BLaER1 treated with 17β-estradiol and CSF1 and Interleukin-3, amounts not matched to agents 10 nM and 100 nM (cell line): ENCODE measurements around the gene PSMC4.
"Not testable (repeated sequence)": the region's sequence is repeated elsewhere in the genome, so short reads cannot be mapped to it uniquely, and the experiment has no call there.

ENCODE experiments used
- H3K27ac ChIP-seq, 11 experiments: shearing (Covaris generic); formaldehyde crosslinking; 2 replicates each; pipeline ENCODE4 v1.8.1; 2022
- H3K27me3 ChIP-seq, 11 experiments: shearing (Covaris generic); formaldehyde crosslinking; 2 replicates each; pipeline ENCODE4 v1.8.1; 2022
- H3K36me3 ChIP-seq, 11 experiments: shearing (Covaris generic); formaldehyde crosslinking; 2 replicates each; pipeline ENCODE4 v1.8.1; 2022
- H3K4me1 ChIP-seq, 10 experiments: shearing (Covaris generic); formaldehyde crosslinking; 2 replicates each; pipeline ENCODE4 v1.8.1; 2022
- H3K4me2 ChIP-seq, 11 experiments: shearing (Covaris generic); formaldehyde crosslinking; 2 replicates each; pipeline ENCODE4 v1.8.1; 2022
- H3K4me3 ChIP-seq, 10 experiments: shearing (Covaris generic); formaldehyde crosslinking; 2 replicates each; pipeline ENCODE4 v1.8.1; 2022
- H3K9ac ChIP-seq, 11 experiments: shearing (Covaris generic); formaldehyde crosslinking; 2 replicates each; pipeline ENCODE4 v1.8.1; 2022
- H3K9me3 ChIP-seq, 11 experiments: shearing (Covaris generic); formaldehyde crosslinking; replicated peaks in 1 of 11; 2 replicates each; pipeline ENCODE4 v1.8.1; 2022
- H4K20me1 ChIP-seq, 11 experiments: shearing (Covaris generic); formaldehyde crosslinking; 2 replicates each; pipeline ENCODE4 v1.8.1; 2022
- Cebpa-rat ChIP-seq, 11 experiments: shearing (Covaris generic); IDR thresholded peaks; 2 replicates each; pipeline ENCODE4 v1.8.1; 2022

Gene PSMC4

DNA sequence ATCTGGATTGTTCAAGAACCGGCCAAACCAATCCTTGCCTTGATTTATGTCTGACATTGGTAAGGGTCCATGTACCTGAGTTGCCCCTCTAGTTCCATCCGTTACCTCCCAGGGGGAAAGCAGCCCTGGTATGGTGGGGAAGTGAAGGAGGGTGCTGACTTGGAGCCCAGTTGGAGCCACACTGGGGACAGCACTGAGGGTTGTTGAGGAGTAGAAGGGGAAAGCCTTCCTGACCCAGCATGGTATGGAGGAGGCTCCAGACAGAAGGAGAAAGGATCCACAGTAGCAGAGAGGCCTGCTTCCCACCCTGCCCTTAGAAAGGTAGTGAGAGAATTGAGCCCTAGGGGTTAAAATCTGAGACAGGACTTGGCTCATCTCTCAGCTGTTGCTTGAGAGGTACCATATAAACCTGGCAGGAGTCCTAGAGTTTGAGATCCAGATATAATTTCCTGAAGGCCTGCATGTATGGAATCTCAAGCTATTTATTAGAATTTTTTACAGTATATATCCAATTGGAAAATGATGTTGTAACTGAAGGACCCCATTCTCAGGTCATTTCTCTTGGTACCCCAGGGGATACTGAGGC, 19.8 kb upstream of the PSMC4 start:
- Histone ChIP-seq H3K4me1 (peaks cover 41 to 99% (median 64%) of the 10 kb centered on the region in 10 experiments), H3K27ac (peak overlapping the region in 9 of 11 experiments; percentile 16 to 88 (median 79); a peak in 9 of 22 replicates), H3K27me3 (no peaks in the 10 kb centered on the region), H4K20me1 (no peaks in the 10 kb centered on the region), H3K36me3 (peaks cover 0 to 7% (median 0%) of the 10 kb centered on the region in 11 experiments; a peak in 1 of 22 replicates), H3K9me3 (peaks cover 0 to 27% (median 13%) of the 10 kb centered on the region in 11 experiments; a peak in 11 of 22 replicates), H3K4me3 (0 out of 20 replicates have a peak overlapping the region, but pooled peaks of 1 of the 10 experiments have one; percentile 37), H3K9ac (peak overlapping the region in 2 of 11 experiments; percentile 17 to 24; a peak in 1 of 22 replicates), H3K4me2 (peak overlapping the region in 9 of 11 experiments; percentile 82 to 98 (median 91); a peak in 18 of 22 replicates)
- TF ChIP-seq Cebpa-rat (IDR thresholded peaks at IDR 0.05) = no peak

DNA sequence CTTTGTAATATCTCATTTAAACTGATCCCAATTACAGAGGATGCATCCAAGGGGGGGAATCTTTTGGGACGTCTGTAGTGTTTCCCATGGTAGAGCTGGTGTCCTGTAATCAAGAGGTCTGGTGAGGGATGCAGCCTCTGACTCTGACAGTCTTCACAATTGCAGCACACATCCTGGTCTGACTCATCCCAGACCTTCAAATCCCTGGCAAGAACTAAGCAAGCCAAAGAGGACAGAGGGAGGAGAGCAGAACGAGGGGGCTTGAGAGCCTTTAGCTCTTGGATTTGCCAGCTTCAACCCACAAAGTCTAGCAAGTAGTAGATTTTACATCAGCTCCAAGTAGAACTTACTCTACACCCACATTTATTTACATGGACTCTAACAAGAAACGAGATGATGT, 19.3 kb upstream of the PSMC4 start:
- peaks cover 41 to 94% (median 58%) of the 10 kb centered on the region in 10 experiments for H3K4me1 ChIP-seq
- peak overlapping the region; percentile 76 to 98 (median 91); a peak in 21 of 22 replicates for H3K4me2 ChIP-seq
- H3K9me3 ChIP-seq = peaks cover 0 to 27% (median 13%) of the 10 kb centered on the region in 11 experiments; a peak in 11 of 22 replicates
- peak overlapping the region in 1 of 10 experiments; percentile 37; a peak in 1 of 20 replicates for H3K4me3 ChIP-seq
- H3K9ac ChIP-seq = peak overlapping the region in 2 of 11 experiments; percentile 21 to 24; a peak in 2 of 22 replicates
- TF ChIP-seq Cebpa-rat (IDR thresholded peaks at IDR 0.05) = no peak
- H3K36me3 ChIP-seq = peaks cover 0 to 7% (median 0%) of the 10 kb centered on the region in 11 experiments; a peak in 1 of 22 replicates
- peak overlapping the region in 10 of 11 experiments; percentile 2 to 88 (median 81); a peak in 15 of 22 replicates for H3K27ac ChIP-seq
- no peaks in the 10 kb centered on the region for H4K20me1 ChIP-seq
- H3K27me3 ChIP-seq = no peaks in the 10 kb centered on the region

DNA sequence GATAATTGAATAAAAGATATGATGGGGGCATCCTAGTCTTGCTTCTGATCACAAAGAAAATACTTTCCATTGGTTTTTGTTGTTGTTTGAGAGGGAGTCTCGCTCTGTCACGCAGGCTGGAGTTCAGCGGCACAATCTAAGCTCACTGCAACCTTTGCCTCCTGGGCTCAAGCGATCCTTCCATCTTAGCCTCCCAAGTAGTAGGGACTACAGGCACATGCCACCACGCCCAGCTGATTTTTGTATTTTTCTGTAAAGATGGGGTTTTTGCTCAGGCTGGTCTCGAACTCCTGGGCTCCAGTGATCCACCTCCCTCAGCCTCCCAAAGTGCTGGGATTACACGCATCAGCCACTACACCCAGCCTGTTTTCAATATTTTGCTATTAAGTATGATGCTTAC, 17.1 kb upstream of the PSMC4 start:
- Histone ChIP-seq H3K4me3 (peak overlapping the region in 5 of 10 experiments; percentile 43 to 56 (median 47); a peak in 7 of 20 replicates), H3K9ac (peak overlapping the region in 8 of 11 experiments; percentile 49 to 75 (median 66); a peak in 14 of 22 replicates), H3K9me3 (peaks cover 0 to 14% (median 0%) of the 10 kb centered on the region in 11 experiments; a peak in 8 of 22 replicates), H3K27ac (peak overlapping the region in 10 of 11 experiments; percentile 41 to 88 (median 81); a peak in 19 of 22 replicates), H4K20me1 (no peaks in the 10 kb centered on the region), H3K36me3 (peaks cover 0 to under 1% (median 0%) of the 10 kb centered on the region in 11 experiments; a peak in 1 of 22 replicates), H3K4me2 (peak overlapping the region; percentile 76 to 98 (median 91)), H3K27me3 (no peaks in the 10 kb centered on the region), H3K4me1 (peaks cover 39 to 77% (median 54%) of the 10 kb centered on the region in 10 experiments)
- no peak for TF ChIP-seq Cebpa-rat (IDR thresholded peaks at IDR 0.05)

- peaks cover 23 to 63% (median 39%) of the 10 kb centered on the region in 10 experiments for H3K4me1 ChIP-seq
- not testable (repeated sequence) for H3K9me3 ChIP-seq, H3K9ac ChIP-seq, H3K36me3 ChIP-seq, H4K20me1 ChIP-seq, H3K4me2 ChIP-seq, H3K4me3 ChIP-seq, H3K27me3 ChIP-seq, H3K27ac ChIP-seq
Measured at GRCh38 chr19:39957886-39958285, 13.1 kb upstream of the PSMC4 start.

GRCh38 chr19:39958942-39959341, 12.0 kb upstream of the PSMC4 start:
- not testable (repeated sequence) for H3K9ac ChIP-seq, H3K27me3 ChIP-seq, H3K36me3 ChIP-seq, H3K9me3 ChIP-seq, H4K20me1 ChIP-seq, H3K27ac ChIP-seq, H3K4me3 ChIP-seq
- Histone ChIP-seq H3K4me1 (peaks cover 13 to 63% (median 29%) of the 10 kb centered on the region in 10 experiments), H3K4me2 (peak overlapping the region in 8 of 11 experiments; percentile 33 to 72 (median 57); a peak in 14 of 22 replicates)

- H3K4me3 ChIP-seq, H3K9ac ChIP-seq, H3K36me3 ChIP-seq, H3K27ac ChIP-seq, H3K9me3 ChIP-seq, H3K27me3 ChIP-seq, H4K20me1 ChIP-seq: not testable (repeated sequence)
- Histone ChIP-seq H3K4me2 (peak overlapping the region in 8 of 11 experiments; percentile 33 to 72 (median 57); a peak in 14 of 22 replicates), H3K4me1 (peaks cover 8 to 63% (median 25%) of the 10 kb centered on the region in 10 experiments)
Measured at GRCh38 chr19:39959407-39959806, 11.6 kb upstream of the PSMC4 start.

DNA sequence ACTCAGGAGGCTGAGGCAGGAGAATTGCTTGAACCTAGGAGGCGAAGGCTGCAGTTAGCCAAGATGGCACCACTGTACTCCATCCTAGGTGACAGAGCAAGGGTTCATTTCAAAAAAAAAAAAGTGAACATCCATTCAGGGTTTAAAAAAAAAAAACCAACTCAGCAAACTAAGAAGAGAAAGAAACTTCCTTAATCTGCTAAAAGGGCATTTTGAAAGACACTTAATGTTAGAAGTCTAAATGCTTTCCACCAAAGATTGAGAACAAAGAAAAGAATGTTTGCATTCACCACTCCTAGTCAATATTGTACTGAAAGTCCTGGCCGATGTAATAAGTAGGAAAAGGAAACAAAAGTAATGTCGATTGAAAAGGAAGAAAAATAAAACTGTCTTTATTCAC, 7.1 kb upstream of the PSMC4 start:
- Histone ChIP-seq H3K36me3 (no peaks in the 10 kb centered on the region), H3K9ac (no peak overlapping the region; a peak in 1 of 22 replicates)

DNA sequence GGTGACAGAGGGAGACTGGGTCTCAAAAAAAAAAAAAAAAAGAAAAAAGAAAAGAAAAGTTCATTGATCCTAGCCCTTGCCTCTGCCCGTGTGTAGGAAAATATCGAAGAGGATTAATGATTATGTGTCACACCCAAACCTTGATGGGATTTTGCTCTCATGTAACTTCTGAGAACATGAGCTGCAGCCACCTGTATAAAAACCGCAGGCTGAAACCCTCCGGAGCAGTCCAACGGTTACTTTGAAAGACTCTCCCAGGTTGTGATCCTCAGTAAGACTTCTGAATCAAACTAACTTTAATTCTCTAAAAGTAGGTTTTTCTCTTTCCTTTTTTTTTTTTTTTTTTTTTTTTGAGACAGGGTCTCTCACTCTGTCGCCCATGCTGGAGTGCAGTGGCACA, 4.3 kb upstream of the PSMC4 start:
- no peak overlapping the region for H3K4me3 ChIP-seq

More for the DNA sequence above, 7.1 kb upstream of the PSMC4 start:
- H3K27ac ChIP-seq = 0 out of 22 replicates have a peak overlapping the region, but pooled peaks of 1 of the 11 experiments have one; percentile 4
- H3K4me1 ChIP-seq = peaks cover 0 to 74% (median 13%) of the 10 kb centered on the region in 10 experiments; a peak in 13 of 20 replicates
- H3K27me3 ChIP-seq = no peaks in the 10 kb centered on the region
- no peak overlapping the region for H3K4me3 ChIP-seq
- H4K20me1 ChIP-seq = no peaks in the 10 kb centered on the region
- no peak for TF ChIP-seq Cebpa-rat (IDR thresholded peaks at IDR 0.05)
- H3K9me3 ChIP-seq = no peaks in the 10 kb centered on the region; a peak in 1 of 22 replicates
- peak overlapping the region in 3 of 11 experiments; percentile 61 to 75 (median 68); a peak in 6 of 22 replicates for H3K4me2 ChIP-seq

GRCh38 chr19:39967561-39967960, 3.4 kb upstream of the PSMC4 start:
- Histone ChIP-seq H3K9ac (no peak overlapping the region), H3K27ac (no peak overlapping the region), H3K4me1 (peaks cover 18 to 69% (median 20%) of the 10 kb centered on the region in 10 experiments), H4K20me1 (peaks cover 0 to 13% (median 6%) of the 10 kb centered on the region in 11 experiments; a peak in 5 of 22 replicates), H3K9me3 (no peaks in the 10 kb centered on the region; a peak in 1 of 22 replicates), H3K4me2 (peak overlapping the region in 3 of 11 experiments; percentile 1 to 40 (median 28); a peak in 3 of 22 replicates), H3K36me3 (peaks cover 6 to 8% (median 7%) of the 10 kb centered on the region in 11 experiments; a peak in 21 of 22 replicates), H3K27me3 (no peaks in the 10 kb centered on the region), H3K4me3 (no peak overlapping the region)
- TF ChIP-seq Cebpa-rat (IDR thresholded peaks at IDR 0.05) = no peak

More for the DNA sequence above, 4.3 kb upstream of the PSMC4 start:
- no peaks in the 10 kb centered on the region; a peak in 1 of 22 replicates for H3K9me3 ChIP-seq
- peak overlapping the region in 1 of 11 experiments; percentile 40; a peak in 1 of 22 replicates for H3K4me2 ChIP-seq
- no peak for TF ChIP-seq Cebpa-rat (IDR thresholded peaks at IDR 0.05)
- no peaks in the 10 kb centered on the region for H3K36me3 ChIP-seq
- H3K9ac ChIP-seq = no peak overlapping the region
- peaks cover 9 to 64% (median 11%) of the 10 kb centered on the region in 10 experiments; a peak in 19 of 20 replicates for H3K4me1 ChIP-seq
- peaks cover 0 to 4% (median 0%) of the 10 kb centered on the region in 11 experiments; a peak in 4 of 22 replicates for H4K20me1 ChIP-seq
- no peak overlapping the region for H3K27ac ChIP-seq
- no peaks in the 10 kb centered on the region for H3K27me3 ChIP-seq
